Stimulated activated naive CD8-positive, alpha-beta T cell treated with anti-CD3 and anti-CD28 coated beads, Interleukin-15, Interleukin-2, amounts not matched to agents 100 U/mL and 50 U/mL, for 24 hours (primary cell): Measurements from ENCODE around the gene PHKA2.
"Not testable (repeated sequence)": the region's sequence is repeated elsewhere in the genome, so short reads cannot be mapped to it uniquely, and the experiment has no call there.

Experiments used
- ATAC-seq: fragments of 150-1000 bp; cut with Tn5 transposase; one replicate; pipeline ENCODE4 v1.10.0; 2021
- DNase-seq: peaks from one replicate; pipeline ENCODE4 v3.0.0; 2021

Gene PHKA2

GRCh38 chrX:18864390-18864920 lies 119.5 kb downstream of the PHKA2 start:
- ATAC-seq = no peak
- DNase-seq = no peak

- no peak for ATAC-seq
- no peak for DNase-seq
These were observed 122.4 kb downstream of the PHKA2 start for GRCh38 chrX:18861511-18861910.

- DNase-seq (no peak), ATAC-seq (no peak)
These were observed 127.3 kb downstream of the PHKA2 start for GRCh38 chrX:18856645-18856997.

GRCh38 chrX:18855919-18856644 lies 127.8 kb downstream of the PHKA2 start:
- peak; percentile 69 for ATAC-seq
- DNase-seq = no peak

- DNase-seq, ATAC-seq: not testable (repeated sequence)
These were observed 136.0 kb downstream of the PHKA2 start for GRCh38 chrX:18847901-18848300.
